ENCODE data around the gene IDI1. TPM values are rescaled to one million over a fixed set of nuclear protein-coding genes. Genes with fewer than 3 reads are reported as not detected.

Gene IDI1
- total RNA-seq (2014; rRNA removed) (21.9 and 30.2 TPM in 2 replicates), Bru-seq, nascent RNA (percentile 71 among the genes with signal in this experiment), BruChase-seq, experiment 1, labeled RNA remaining after a 6-hour chase (percentile 94 among the genes with signal in this experiment), BruChase-seq, experiment 2, labeled RNA remaining after a 2-hour chase (percentile 90 among the genes with signal in this experiment)
- long read RNA-seq, transcript IDI1-205 (4 exons, 1,066 nt): minor isoform, 17 of 126 reads
- long read RNA-seq, transcript IDI1-201 (5 exons, 2,301 nt): major isoform, 74 of 126 reads
- long read RNA-seq, partial matches to known transcripts: 6 of 126 reads
- long read RNA-seq, other reads (novel, unspliced or antisense): 29 of 126 reads

GRCh38 chr10:1048732-1049424 is at the start of gene IDI1:
TSS of gene IDI1 (minus strand) at chr10:1049119. CDS start at chr10:1049003, 116 bp downstream.
- Histone ChIP-seq H3K9me3 (ENCODE audit: low read length) (no peaks in the 10 kb centered on the region), H3K36me3 (ENCODE audit: low read depth, low read length) (no peaks in the 10 kb centered on the region; the same call in 1 of the 2 replicates), H3K4me3 (ENCODE audit: low read length) (peak within 1 kb of the TSS; percentile 93), H3K79me2 (ENCODE audit: low read length) (peaks cover 79% of the 10 kb centered on the region), H3F3A (ENCODE audit: low read length, unreplicated experiment) (no peaks in the 10 kb centered on the region), H3K9me2 (replicated peaks; ENCODE audit: low read length) (no peaks in the 10 kb centered on the region), H3K27ac (ENCODE audit: low read length) (peak within 1 kb of the TSS; percentile 94), H3K4me2 (ENCODE audit: low read length) (peak within 1 kb of the TSS; percentile 96), H3K9ac (ENCODE audit: low read length) (peak within 1 kb of the TSS; percentile 92), H3K27me3 (ENCODE audit: low read length) (no peaks in the 10 kb centered on the region), H3K4me1 (ENCODE audit: insufficient read depth, low read length) (peaks cover 7% of the 10 kb centered on the region), H4K20me1 (ENCODE audit: low read length) (peaks cover 19% of the 10 kb centered on the region; the same call in 1 of the 2 replicates), H2AFZ (ENCODE audit: low read length) (no peak within 1 kb of the TSS)
- DNase-seq: peak; percentile 88
- no TSS peak for BruUV-seq (replicated peaks)
- ChIA-PET CTCF (no interaction called here), POLR2A (ENCODE audit: unreplicated experiment) (no interaction called here)
- TF ChIP-seq CTCF (conservative IDR thresholded peaks at IDR 0.05; ENCODE audit: low read depth, low read length): no peak
- no peak for TF ChIP-seq EZH2phosphoT487 (IDR thresholded peaks at IDR 0.05; ENCODE audit: borderline replicate concordance, low read length)
- TF ChIP-seq EZH2 (IDR thresholded peaks at IDR 0.05; ENCODE audit: low read length, unreplicated experiment): no peak
- ATAC-seq: peak; percentile 80
- intact Hi-C loops (cut with micrococcal nuclease): no loop called here

- H3F3A ChIP-seq (ENCODE audit: low read length, unreplicated experiment): no peaks in the 10 kb centered on the region
- no peak overlapping the region for H3K27ac ChIP-seq (ENCODE audit: low read length)
- no peaks in the 10 kb centered on the region for H3K79me2 ChIP-seq (ENCODE audit: low read length)
- no peaks in the 10 kb centered on the region for H4K20me1 ChIP-seq (ENCODE audit: low read length)
- no peak for DNase-seq
- H3K4me2 ChIP-seq (ENCODE audit: low read length): no peak overlapping the region
- ATAC-seq: no peak
- H2AFZ ChIP-seq (ENCODE audit: low read length): no peak overlapping the region
- H3K36me3 ChIP-seq (ENCODE audit: low read depth, low read length): no peaks in the 10 kb centered on the region
- CTCF ChIA-PET: no interaction called here
- intact Hi-C loops (cut with micrococcal nuclease): no loop called here
- no TSS peak for BruUV-seq (replicated peaks)
- H3K9me2 ChIP-seq (replicated peaks; ENCODE audit: low read length): no peaks in the 10 kb centered on the region
- TF ChIP-seq CTCF (conservative IDR thresholded peaks at IDR 0.05; ENCODE audit: low read depth, low read length) (no peak), EZH2 (IDR thresholded peaks at IDR 0.05; ENCODE audit: low read length, unreplicated experiment) (no peak), EZH2phosphoT487 (IDR thresholded peaks at IDR 0.05; ENCODE audit: borderline replicate concordance, low read length) (no peak)
- H3K9ac ChIP-seq (ENCODE audit: low read length): no peak overlapping the region
- no peaks in the 10 kb centered on the region for H3K27me3 ChIP-seq (ENCODE audit: low read length)
- POLR2A ChIA-PET (ENCODE audit: unreplicated experiment): no interaction called here
- H3K9me3 ChIP-seq (ENCODE audit: low read length): no peaks in the 10 kb centered on the region
- H3K4me1 ChIP-seq (ENCODE audit: insufficient read depth, low read length): no peaks in the 10 kb centered on the region; the same call in 1 of the 2 replicates
- H3K4me3 ChIP-seq (ENCODE audit: low read length): no peak overlapping the region
Measured at GRCh38 chr10:1097436-1097835, 48.5 kb upstream of the IDI1 start.

Measured in PC-3 (cell line).